ENCODE data around the gene CFDP1. TPM values are rescaled to one million over a fixed set of nuclear protein-coding genes. Genes with fewer than 3 reads are reported as not detected.
"Not testable (repeated sequence)": the region's sequence is repeated elsewhere in the genome, so short reads cannot be mapped to it uniquely, and the experiment has no call there.

CFDP1 gene
- total RNA-seq, 1 experiment from 2014 or later, result 52.6 TPM

GRCh38 chr16:75443298-75443697, 10.0 kb upstream of the CFDP1 start:
- Histone ChIP-seq H3K9me3 (ENCODE audit: insufficient read depth, low read depth) (no peaks in the 10 kb centered on the region), H3K27me3 (ENCODE audit: insufficient read depth, low read depth) (no peaks in the 10 kb centered on the region), H3K9me2 (ENCODE audit: insufficient read depth) (no peaks in the 10 kb centered on the region), H3K36me3 (ENCODE audit: low read depth) (0 out of 2 replicates have a peak, but pooled peaks cover 5% of the 10 kb centered on the region), H3K79me2 (ENCODE audit: low read depth) (no peaks in the 10 kb centered on the region), H2AFZ (no peak overlapping the region), H3K4me1 (replicated peaks; ENCODE audit: insufficient read depth) (no peaks in the 10 kb centered on the region), H3F3A (ENCODE audit: insufficient read depth, low read depth) (peaks cover under 1% of the 10 kb centered on the region), H3K4me3 (no peak overlapping the region), H4K20me1 (ENCODE audit: insufficient read depth) (peaks cover 4% of the 10 kb centered on the region; the same call in 1 of the 2 replicates), H3K4me2 (no peak overlapping the region), H3K27ac (no peak overlapping the region)
- ChIA-PET POLR2A (ENCODE audit: unreplicated experiment) (no interaction called here), CTCF (no interaction called here)
- TF ChIP-seq CTCF (conservative IDR thresholded peaks at IDR 0.05), result no peak
- TF ChIP-seq EZH2 (IDR thresholded peaks at IDR 0.05; ENCODE audit: low read depth), result no peak
- intact Hi-C loops (cut with micrococcal nuclease; ENCODE audit: unreplicated experiment), result no loop called here
- no peak for DNase-seq
- BruUV-seq (replicated peaks), result no TSS peak

GRCh38 chr16:75433732-75434413, 570 bp upstream of the CFDP1 start:
- H3K4me1 ChIP-seq (replicated peaks; ENCODE audit: insufficient read depth), result peaks cover 13% of the 10 kb centered on the region; the same call in 1 of the 2 replicates
- H3K27ac ChIP-seq, result peak overlapping the region; percentile 80
- peaks cover 39% of the 10 kb centered on the region for H3K79me2 ChIP-seq (ENCODE audit: low read depth)
- POLR2A ChIA-PET (ENCODE audit: unreplicated experiment), result interaction anchor here (0.6 to 1.2 kb wide), 9 partner anchors 10 to 734 kb away, joined by 3 to 11 read pairs (median 5); partner anchors contain the start of genes MLKL and TMEM231
- H3F3A ChIP-seq (ENCODE audit: insufficient read depth, low read depth), result peaks cover 21% of the 10 kb centered on the region; the same call in 1 of the 2 replicates
- no peaks in the 10 kb centered on the region for H3K27me3 ChIP-seq (ENCODE audit: insufficient read depth, low read depth)
- intact Hi-C loops (cut with micrococcal nuclease; ENCODE audit: unreplicated experiment), result loop anchor here (2.0 kb wide), 1 partner anchor 31 kb away; the partner anchor contains the start of gene TMEM170A
- TSS peak; percentile 95 for BruUV-seq (replicated peaks)
- CTCF ChIA-PET, result interaction anchor here (0.8 kb wide), 1 partner anchor 83 kb away, joined by 3 read pairs; no protein-coding TSS in a partner anchor
- peak overlapping the region; percentile 92 for H3K4me3 ChIP-seq
- H3K4me2 ChIP-seq, result peak overlapping the region; percentile 98
- H4K20me1 ChIP-seq (ENCODE audit: insufficient read depth), result 0 out of 2 replicates have a peak, but pooled peaks cover under 1% of the 10 kb centered on the region
- no peaks in the 10 kb centered on the region for H3K9me3 ChIP-seq (ENCODE audit: insufficient read depth, low read depth)
- peak; percentile 69 to 91 for DNase-seq
- H2AFZ ChIP-seq, result peak overlapping the region; percentile 78
- no peaks in the 10 kb centered on the region for H3K9me2 ChIP-seq (ENCODE audit: insufficient read depth)
- no peaks in the 10 kb centered on the region for H3K36me3 ChIP-seq (ENCODE audit: low read depth)
- TF ChIP-seq CTCF (conservative IDR thresholded peaks at IDR 0.05) (no peak), EZH2 (IDR thresholded peaks at IDR 0.05; ENCODE audit: low read depth) (no peak)

- TF ChIP-seq CTCF (conservative IDR thresholded peaks at IDR 0.05) (no peak), EZH2 (IDR thresholded peaks at IDR 0.05; ENCODE audit: low read depth) (no peak)
- intact Hi-C loops (cut with micrococcal nuclease; ENCODE audit: unreplicated experiment), result no loop called here
- DNase-seq, result no peak
- H3K4me2 ChIP-seq, result no peak overlapping the region
- BruUV-seq (replicated peaks), result no TSS peak
- no peaks in the 10 kb centered on the region for H3K36me3 ChIP-seq (ENCODE audit: low read depth)
- no peak overlapping the region for H2AFZ ChIP-seq
- POLR2A ChIA-PET (ENCODE audit: unreplicated experiment), result no interaction called here
- CTCF ChIA-PET, result no interaction called here
- peaks cover 79% of the 10 kb centered on the region for H3K79me2 ChIP-seq (ENCODE audit: low read depth)
- peaks cover 9% of the 10 kb centered on the region; the same call in 1 of the 2 replicates for H3K4me1 ChIP-seq (replicated peaks; ENCODE audit: insufficient read depth)
- no peaks in the 10 kb centered on the region for H3K9me2 ChIP-seq (ENCODE audit: insufficient read depth)
- H3F3A ChIP-seq (ENCODE audit: insufficient read depth, low read depth), result peaks cover 13% of the 10 kb centered on the region; the same call in 1 of the 2 replicates
- no peaks in the 10 kb centered on the region for H3K27me3 ChIP-seq (ENCODE audit: insufficient read depth, low read depth)
- H3K9me3 ChIP-seq (ENCODE audit: insufficient read depth, low read depth), result no peaks in the 10 kb centered on the region
- H3K4me3 ChIP-seq, result no peak overlapping the region
- H4K20me1 ChIP-seq (ENCODE audit: insufficient read depth), result peaks cover 12% of the 10 kb centered on the region; the same call in 1 of the 2 replicates
- H3K27ac ChIP-seq, result no peak overlapping the region
These were observed 3.5 kb downstream of the CFDP1 start for GRCh38 chr16:75429621-75430403.

- H3K9me3 ChIP-seq (ENCODE audit: insufficient read depth, low read depth); H3K4me1 ChIP-seq (replicated peaks; ENCODE audit: insufficient read depth); DNase-seq; H3K9me2 ChIP-seq (ENCODE audit: insufficient read depth); H3K4me3 ChIP-seq; H3K27ac ChIP-seq; CTCF ChIA-PET; H3K36me3 ChIP-seq (ENCODE audit: low read depth); H2AFZ ChIP-seq; H3K4me2 ChIP-seq; intact Hi-C loops (cut with micrococcal nuclease; ENCODE audit: unreplicated experiment); H3K27me3 ChIP-seq (ENCODE audit: insufficient read depth, low read depth); BruUV-seq (replicated peaks); H3F3A ChIP-seq (ENCODE audit: insufficient read depth, low read depth): not testable (repeated sequence)
- Histone ChIP-seq H4K20me1 (ENCODE audit: insufficient read depth) (peaks cover 23% of the 10 kb centered on the region), H3K79me2 (ENCODE audit: low read depth) (peaks cover 88% of the 10 kb centered on the region)
- POLR2A ChIA-PET (ENCODE audit: unreplicated experiment), result interaction anchor here (0.6 kb wide), 1 partner anchor 820 kb away, joined by 3 read pairs; no protein-coding TSS in a partner anchor
These were observed 6.8 kb downstream of the CFDP1 start for GRCh38 chr16:75426524-75426923.

Measured in PC-9 (cell line).